ENCODE results near the gene FZD1.
"Not testable (repeated sequence)": the region's sequence is repeated elsewhere in the genome, so short reads cannot be mapped to it uniquely, and the experiment has no call there.

Gene FZD1

GRCh38 chr7:91299952-91300775 is 35.9 kb downstream of the FZD1 start:
- Histone ChIP-seq H3K27me3 (ENCODE audit: insufficient read depth, insufficient read length) (no peaks in the 10 kb centered on the region), H3K9me3 (ENCODE audit: insufficient read depth, low read length) (no peaks in the 10 kb centered on the region), H3K4me3 (ENCODE audit: insufficient read length, low read depth) (no peak overlapping the region), H3K9ac (ENCODE audit: insufficient read length, low read depth) (no peak overlapping the region), H3K36me3 (ENCODE audit: insufficient read depth, insufficient read length, low read length) (no peaks in the 10 kb centered on the region), H3K4me1 (ENCODE audit: insufficient read depth, insufficient read length) (no peaks in the 10 kb centered on the region)
- DNase-seq (ENCODE audit: low read depth, low spot score): no peak
- TF ChIP-seq ZNF274 (IDR thresholded peaks at IDR 0.05; ENCODE audit: low read depth, low read length): no peak
- TF ChIP-seq SUZ12 (IDR thresholded peaks at IDR 0.05; ENCODE audit: extremely low read depth, insufficient read depth, insufficient read length): no peak
- TF ChIP-seq YY1 (IDR thresholded peaks at IDR 0.05; ENCODE audit: insufficient read depth, insufficient read length): no peak

DNA sequence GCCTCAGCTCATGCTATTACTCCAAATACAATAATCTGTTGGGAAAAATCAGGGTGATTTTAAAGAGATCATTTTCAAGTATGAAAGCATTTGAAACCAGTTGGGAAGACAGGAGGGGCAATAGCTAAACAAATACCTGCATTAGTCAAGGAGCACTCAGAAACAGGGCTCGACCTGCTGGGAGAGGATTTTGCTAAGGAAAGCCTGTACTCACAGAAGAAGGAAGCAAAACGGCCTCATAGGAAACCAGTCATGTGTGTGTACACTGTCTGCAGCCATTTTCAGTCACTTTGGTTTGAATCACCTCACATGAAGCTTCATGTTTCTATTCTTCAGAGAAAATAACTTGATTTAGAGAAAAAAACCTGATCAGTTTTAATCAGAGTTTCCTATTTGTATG is 38.6 kb downstream of the FZD1 start:
- no peaks in the 10 kb centered on the region for H3K4me1 ChIP-seq (ENCODE audit: insufficient read depth, insufficient read length)
- H3K9me3 ChIP-seq (ENCODE audit: insufficient read depth, low read length): no peaks in the 10 kb centered on the region
- DNase-seq (ENCODE audit: low read depth, low spot score): no peak
- no peaks in the 10 kb centered on the region for H3K27me3 ChIP-seq (ENCODE audit: insufficient read depth, insufficient read length)
- H3K4me3 ChIP-seq (ENCODE audit: insufficient read length, low read depth): no peak overlapping the region
- TF ChIP-seq YY1 (IDR thresholded peaks at IDR 0.05; ENCODE audit: insufficient read depth, insufficient read length) (no peak), ZNF274 (IDR thresholded peaks at IDR 0.05; ENCODE audit: low read depth, low read length) (no peak), SUZ12 (IDR thresholded peaks at IDR 0.05; ENCODE audit: extremely low read depth, insufficient read depth, insufficient read length) (no peak)
- H3K9ac ChIP-seq (ENCODE audit: insufficient read length, low read depth): no peak overlapping the region
- no peaks in the 10 kb centered on the region for H3K36me3 ChIP-seq (ENCODE audit: insufficient read depth, insufficient read length, low read length)

DNA sequence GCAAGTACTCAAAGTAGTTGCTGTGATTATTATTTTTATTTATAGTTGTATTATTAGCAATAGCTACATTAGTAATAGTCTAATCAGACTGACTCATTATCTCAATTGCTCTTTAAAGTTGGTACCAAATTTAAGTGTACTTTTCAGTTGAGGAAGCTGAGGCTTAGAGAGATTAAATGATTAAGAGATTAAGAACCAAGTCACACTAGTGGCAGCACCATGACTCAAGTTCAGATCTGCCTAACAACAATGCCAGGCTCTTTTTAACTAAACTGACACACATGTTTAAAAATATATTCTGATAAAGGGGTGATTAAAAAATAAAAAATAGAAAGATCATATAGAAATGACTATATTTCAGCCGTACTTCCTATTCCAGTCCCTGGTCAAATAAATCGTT is 42.0 kb downstream of the FZD1 start:
- no peaks in the 10 kb centered on the region for H3K4me1 ChIP-seq (ENCODE audit: insufficient read depth, insufficient read length)
- H3K36me3 ChIP-seq (ENCODE audit: insufficient read depth, insufficient read length, low read length): no peaks in the 10 kb centered on the region
- H3K4me3 ChIP-seq (ENCODE audit: insufficient read length, low read depth): no peak overlapping the region
- H3K27me3 ChIP-seq (ENCODE audit: insufficient read depth, insufficient read length): no peaks in the 10 kb centered on the region
- no peak overlapping the region for H3K9ac ChIP-seq (ENCODE audit: insufficient read length, low read depth)
- DNase-seq (ENCODE audit: low read depth, low spot score): no peak
- no peaks in the 10 kb centered on the region for H3K9me3 ChIP-seq (ENCODE audit: insufficient read depth, low read length)
- TF ChIP-seq SUZ12 (IDR thresholded peaks at IDR 0.05; ENCODE audit: extremely low read depth, insufficient read depth, insufficient read length) (no peak), YY1 (IDR thresholded peaks at IDR 0.05; ENCODE audit: insufficient read depth, insufficient read length) (no peak), ZNF274 (IDR thresholded peaks at IDR 0.05; ENCODE audit: low read depth, low read length) (no peak)

DNA sequence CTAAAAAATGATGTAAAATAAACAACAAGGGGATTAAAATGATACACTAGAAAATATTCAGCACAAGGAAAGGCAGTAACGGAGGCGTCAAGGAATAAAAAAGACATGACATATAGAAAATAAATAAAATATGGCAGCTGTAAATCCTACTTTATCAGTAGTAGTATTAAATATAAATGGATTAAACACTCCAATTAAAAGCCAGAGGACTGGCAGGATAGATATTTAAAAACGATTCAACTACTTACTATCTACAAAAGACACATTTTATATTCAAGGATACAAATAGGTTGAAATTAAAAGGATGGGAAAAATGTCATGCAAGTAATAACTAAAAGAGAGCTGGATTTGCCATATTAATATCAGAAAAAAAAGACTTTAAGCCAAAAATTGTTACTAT is 43.2 kb downstream of the FZD1 start:
- DNase-seq (ENCODE audit: low read depth, low spot score): no peak
- Histone ChIP-seq H3K4me1 (ENCODE audit: insufficient read depth, insufficient read length) (no peaks in the 10 kb centered on the region), H3K9ac (ENCODE audit: insufficient read length, low read depth) (no peak overlapping the region), H3K4me3 (ENCODE audit: insufficient read length, low read depth) (no peak overlapping the region), H3K27me3 (ENCODE audit: insufficient read depth, insufficient read length) (no peaks in the 10 kb centered on the region), H3K9me3 (ENCODE audit: insufficient read depth, low read length) (no peaks in the 10 kb centered on the region), H3K36me3 (ENCODE audit: insufficient read depth, insufficient read length, low read length) (no peaks in the 10 kb centered on the region)
- TF ChIP-seq YY1 (IDR thresholded peaks at IDR 0.05; ENCODE audit: insufficient read depth, insufficient read length): no peak
- no peak for TF ChIP-seq ZNF274 (IDR thresholded peaks at IDR 0.05; ENCODE audit: low read depth, low read length)
- TF ChIP-seq SUZ12 (IDR thresholded peaks at IDR 0.05; ENCODE audit: extremely low read depth, insufficient read depth, insufficient read length): no peak

DNA sequence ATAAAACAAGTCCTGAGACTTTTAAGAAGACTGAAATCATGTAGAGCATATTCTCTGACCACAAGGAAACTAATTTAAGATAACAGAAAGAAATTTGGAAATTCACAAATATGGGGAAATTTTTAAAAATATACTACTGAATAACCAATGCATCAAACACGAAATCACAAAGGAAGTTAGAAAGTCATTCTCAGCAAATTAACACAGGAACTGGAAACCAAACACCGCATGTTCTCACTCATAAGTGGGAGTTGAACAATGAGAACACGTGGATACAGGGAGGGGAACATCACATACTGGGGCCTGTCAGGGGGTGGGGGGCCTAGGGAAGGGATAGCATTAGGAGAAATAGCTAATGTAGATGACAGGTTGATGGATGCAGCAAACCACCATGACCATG is 44.0 kb downstream of the FZD1 start:
- H3K4me3 ChIP-seq (ENCODE audit: insufficient read length, low read depth); H3K9ac ChIP-seq (ENCODE audit: insufficient read length, low read depth); H3K36me3 ChIP-seq (ENCODE audit: insufficient read depth, insufficient read length, low read length); DNase-seq (ENCODE audit: low read depth, low spot score); H3K27me3 ChIP-seq (ENCODE audit: insufficient read depth, insufficient read length); H3K9me3 ChIP-seq (ENCODE audit: insufficient read depth, low read length); H3K4me1 ChIP-seq (ENCODE audit: insufficient read depth, insufficient read length): not testable (repeated sequence)

DNA sequence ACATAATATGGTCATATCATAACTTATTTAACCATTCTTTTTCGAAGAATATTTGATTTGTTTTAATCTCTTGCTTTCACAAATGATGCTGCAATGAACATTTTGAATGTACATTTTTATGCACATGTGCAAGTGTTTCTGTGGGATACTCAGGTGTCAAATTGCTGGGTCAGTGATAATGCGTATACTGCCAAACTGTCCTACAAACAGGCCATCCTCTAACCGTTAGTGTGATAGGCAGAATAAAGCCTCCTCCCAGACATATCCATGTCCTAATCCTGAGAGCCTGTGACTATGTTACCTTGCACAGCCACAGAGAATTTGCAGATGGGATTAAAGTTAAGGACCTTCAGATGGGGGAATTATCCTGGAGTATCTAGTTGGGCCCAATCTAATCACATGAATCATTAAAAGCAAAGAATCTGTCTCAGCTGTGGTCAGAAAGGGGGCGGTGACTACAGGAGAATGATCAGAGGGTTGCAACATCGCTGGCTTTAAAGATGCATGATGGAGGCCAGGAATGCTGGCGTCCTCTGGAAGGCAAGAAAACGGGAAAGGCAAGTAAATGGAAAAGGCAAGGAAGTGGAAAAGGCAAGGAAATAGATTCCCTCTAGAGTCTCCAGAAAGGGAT is 46.7 kb downstream of the FZD1 start:
- Histone ChIP-seq H3K27me3 (ENCODE audit: insufficient read depth, insufficient read length) (no peaks in the 10 kb centered on the region), H3K36me3 (ENCODE audit: insufficient read depth, insufficient read length, low read length) (no peaks in the 10 kb centered on the region), H3K9me3 (ENCODE audit: insufficient read depth, low read length) (no peaks in the 10 kb centered on the region), H3K4me1 (ENCODE audit: insufficient read depth, insufficient read length) (no peaks in the 10 kb centered on the region), H3K4me3 (ENCODE audit: insufficient read length, low read depth) (no peak overlapping the region), H3K9ac (ENCODE audit: insufficient read length, low read depth) (no peak overlapping the region)
- TF ChIP-seq SUZ12 (IDR thresholded peaks at IDR 0.05; ENCODE audit: extremely low read depth, insufficient read depth, insufficient read length) (no peak), YY1 (IDR thresholded peaks at IDR 0.05; ENCODE audit: insufficient read depth, insufficient read length) (no peak), ZNF274 (IDR thresholded peaks at IDR 0.05; ENCODE audit: low read depth, low read length) (no peak)
- no peak for DNase-seq (ENCODE audit: low read depth, low spot score)

DNA sequence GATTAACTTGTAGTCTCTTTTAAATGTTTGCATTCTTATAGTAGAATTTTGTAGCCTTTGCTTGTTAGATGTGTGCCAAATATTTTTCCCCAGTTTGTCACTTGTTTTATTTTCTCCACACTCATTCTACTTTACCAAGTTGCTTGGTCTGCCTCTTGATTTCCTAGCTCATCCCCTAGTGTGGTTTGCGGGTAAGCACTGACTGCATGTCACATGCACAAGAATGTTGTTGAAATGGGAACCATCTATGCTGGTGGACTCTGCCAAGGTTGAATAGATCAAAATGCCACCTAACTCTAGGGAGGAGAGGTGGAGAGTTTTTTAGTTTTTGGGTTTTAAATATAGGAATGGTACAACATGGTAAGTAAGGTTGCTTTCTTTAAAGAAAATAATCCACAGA is 47.6 kb downstream of the FZD1 start:
- H3K27me3 ChIP-seq (ENCODE audit: insufficient read depth, insufficient read length): no peaks in the 10 kb centered on the region
- no peak overlapping the region for H3K9ac ChIP-seq (ENCODE audit: insufficient read length, low read depth)
- no peaks in the 10 kb centered on the region for H3K36me3 ChIP-seq (ENCODE audit: insufficient read depth, insufficient read length, low read length)
- no peak overlapping the region for H3K4me3 ChIP-seq (ENCODE audit: insufficient read length, low read depth)
- TF ChIP-seq SUZ12 (IDR thresholded peaks at IDR 0.05; ENCODE audit: extremely low read depth, insufficient read depth, insufficient read length): no peak
- no peak for TF ChIP-seq ZNF274 (IDR thresholded peaks at IDR 0.05; ENCODE audit: low read depth, low read length)
- no peak for TF ChIP-seq YY1 (IDR thresholded peaks at IDR 0.05; ENCODE audit: insufficient read depth, insufficient read length)
- no peaks in the 10 kb centered on the region for H3K4me1 ChIP-seq (ENCODE audit: insufficient read depth, insufficient read length)
- no peaks in the 10 kb centered on the region for H3K9me3 ChIP-seq (ENCODE audit: insufficient read depth, low read length)
- DNase-seq (ENCODE audit: low read depth, low spot score): no peak
